Measurements from ENCODE around the gene GDF9. TPM values are rescaled to one million over a fixed set of nuclear protein-coding genes. Genes with fewer than 3 reads are reported as not detected.

Gene GDF9
- total RNA-seq, 1 experiment from 2014 or later = 0.59 TPM

DNA sequence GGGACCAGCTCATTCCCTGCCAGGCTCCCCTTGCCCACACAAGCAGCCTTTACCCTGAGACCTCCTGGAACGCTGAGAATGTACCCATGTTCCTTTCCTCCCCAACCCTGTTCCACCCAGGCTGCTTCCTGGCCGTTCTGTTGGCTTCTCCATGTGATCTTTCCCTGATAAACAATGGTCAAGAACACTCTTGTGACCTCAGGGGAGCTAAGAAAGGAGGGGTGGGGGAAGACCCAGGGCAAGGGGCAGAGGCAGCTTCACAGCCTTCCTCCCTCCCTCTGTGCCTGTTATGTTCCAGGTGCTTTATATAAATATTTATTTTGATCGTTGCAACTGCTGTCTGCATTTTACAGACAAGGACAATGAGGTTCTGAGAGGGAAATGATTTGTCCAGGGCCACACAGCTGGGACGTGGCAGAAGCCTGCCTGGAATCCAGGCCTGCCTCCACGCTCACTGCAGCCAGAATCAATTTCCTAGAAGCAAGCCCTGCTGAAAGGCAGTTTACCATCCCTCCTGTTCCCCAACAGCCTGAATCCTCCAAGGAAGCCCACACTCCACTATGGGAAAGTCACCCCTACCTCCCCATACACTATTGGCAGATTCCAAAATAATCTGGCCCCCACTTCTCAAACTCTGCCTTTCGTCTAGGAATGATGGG, 39.7 kb downstream of the GDF9 start:
- no peaks in the 10 kb centered on the region; the same call in 1 of the 2 replicates for H3K36me3 ChIP-seq (ENCODE audit: control insufficient read depth, insufficient read depth, low read length)
- peaks cover 5% of the 10 kb centered on the region for H3K36me3 Mint-ChIP-seq (ENCODE audit: insufficient read depth, unreplicated experiment)
- H3K27me3 ChIP-seq (replicated peaks; ENCODE audit: control insufficient read depth, insufficient read depth, low read length) = no peaks in the 10 kb centered on the region
- intact Hi-C loops (cut with micrococcal nuclease; ENCODE audit: unreplicated experiment) = no loop called here
- H3K27me3 Mint-ChIP-seq (ENCODE audit: insufficient read depth, unreplicated experiment) = no peaks in the 10 kb centered on the region
- no TSS peak for BruUV-seq (replicated peaks)
- ChIA-PET POLR2A (interaction anchor here (0.6 kb wide), 1 partner anchor 37 kb away, joined by 4 read pairs; no protein-coding TSS in a partner anchor), CTCF (no interaction called here)
- H3K4me3 Mint-ChIP-seq (ENCODE audit: unreplicated experiment) = no peak overlapping the region
- no peaks in the 10 kb centered on the region for H3K4me1 Mint-ChIP-seq (ENCODE audit: low read depth, unreplicated experiment)
- peaks cover 10% of the 10 kb centered on the region for H3K4me1 ChIP-seq
- H3K4me3 ChIP-seq (ENCODE audit: low read depth, low read length) = no peak overlapping the region
- H3K9me3 ChIP-seq = no peaks in the 10 kb centered on the region
- no peaks in the 10 kb centered on the region for H3K9me3 Mint-ChIP-seq (ENCODE audit: unreplicated experiment)
- no peak for DNase-seq
- no peak overlapping the region for H3K27ac Mint-ChIP-seq (ENCODE audit: unreplicated experiment)
- TF ChIP-seq, protein P1, sequence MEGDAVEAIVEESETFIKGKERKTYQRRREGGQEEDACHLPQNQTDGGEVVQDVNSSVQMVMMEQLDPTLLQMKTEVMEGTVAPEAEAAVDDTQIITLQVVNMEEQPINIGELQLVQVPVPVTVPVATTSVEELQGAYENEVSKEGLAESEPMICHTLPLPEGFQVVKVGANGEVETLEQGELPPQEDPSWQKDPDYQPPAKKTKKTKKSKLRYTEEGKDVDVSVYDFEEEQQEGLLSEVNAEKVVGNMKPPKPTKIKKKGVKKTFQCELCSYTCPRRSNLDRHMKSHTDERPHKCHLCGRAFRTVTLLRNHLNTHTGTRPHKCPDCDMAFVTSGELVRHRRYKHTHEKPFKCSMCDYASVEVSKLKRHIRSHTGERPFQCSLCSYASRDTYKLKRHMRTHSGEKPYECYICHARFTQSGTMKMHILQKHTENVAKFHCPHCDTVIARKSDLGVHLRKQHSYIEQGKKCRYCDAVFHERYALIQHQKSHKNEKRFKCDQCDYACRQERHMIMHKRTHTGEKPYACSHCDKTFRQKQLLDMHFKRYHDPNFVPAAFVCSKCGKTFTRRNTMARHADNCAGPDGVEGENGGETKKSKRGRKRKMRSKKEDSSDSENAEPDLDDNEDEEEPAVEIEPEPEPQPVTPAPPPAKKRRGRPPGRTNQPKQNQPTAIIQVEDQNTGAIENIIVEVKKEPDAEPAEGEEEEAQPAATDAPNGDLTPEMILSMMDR (IDR thresholded peaks at IDR 0.05; ENCODE audit: insufficient read depth in 1 of 2, low read depth in 1 of 2, low read length in 1 of 2, severe bottlenecking in 1 of 2, unreplicated experiment in 1 of 2) = no peak

DNA sequence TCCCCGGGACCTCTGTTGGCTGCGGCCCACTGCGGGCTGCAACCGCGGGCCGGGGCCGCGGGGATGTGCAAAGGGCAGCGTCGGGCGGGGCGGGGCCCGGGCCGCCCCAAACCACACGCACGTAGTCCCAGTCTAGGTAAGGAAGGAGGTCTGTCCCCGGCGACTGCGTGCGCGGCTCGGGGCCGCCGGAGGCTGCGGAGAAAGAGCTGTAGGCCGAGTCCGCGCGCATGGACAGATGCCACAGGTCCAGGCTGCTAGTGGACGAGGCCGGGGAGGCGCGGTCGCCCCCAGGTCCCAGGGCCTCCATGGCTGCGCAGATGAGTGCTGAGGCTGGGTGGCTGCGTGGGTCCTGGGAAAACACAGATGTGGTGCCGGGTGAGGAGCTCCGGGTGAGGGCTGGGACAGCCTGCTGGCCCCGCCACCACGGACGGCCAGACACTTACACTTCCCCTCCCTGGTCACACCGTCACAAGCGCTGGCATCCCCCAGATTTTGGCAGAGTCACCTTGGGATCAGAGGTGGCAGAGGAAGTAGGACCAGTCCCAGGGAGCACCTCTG, 40.4 kb downstream of the GDF9 start:
- BruUV-seq (replicated peaks) = no TSS peak
- TF ChIP-seq, protein P1 (IDR thresholded peaks at IDR 0.05; ENCODE audit: insufficient read depth in 1 of 2, low read depth in 1 of 2, low read length in 1 of 2, severe bottlenecking in 1 of 2, unreplicated experiment in 1 of 2) = no peak
- Mint-ChIP-seq H3K36me3 (ENCODE audit: insufficient read depth, unreplicated experiment) (no peaks in the 10 kb centered on the region), H3K9me3 (ENCODE audit: unreplicated experiment) (no peaks in the 10 kb centered on the region), H3K27me3 (ENCODE audit: insufficient read depth, unreplicated experiment) (no peaks in the 10 kb centered on the region), H3K4me3 (ENCODE audit: unreplicated experiment) (no peak overlapping the region), H3K4me1 (ENCODE audit: low read depth, unreplicated experiment) (no peaks in the 10 kb centered on the region), H3K27ac (ENCODE audit: unreplicated experiment) (no peak overlapping the region)
- Histone ChIP-seq H3K4me3 (ENCODE audit: low read depth, low read length) (no peak overlapping the region), H3K36me3 (ENCODE audit: control insufficient read depth, insufficient read depth, low read length) (no peaks in the 10 kb centered on the region; the same call in 1 of the 2 replicates), H3K9me3 (no peaks in the 10 kb centered on the region), H3K27me3 (replicated peaks; ENCODE audit: control insufficient read depth, insufficient read depth, low read length) (no peaks in the 10 kb centered on the region), H3K4me1 (peaks cover 5% of the 10 kb centered on the region)
- no peak for DNase-seq
- intact Hi-C loops (cut with micrococcal nuclease; ENCODE audit: unreplicated experiment) = no loop called here
- CTCF ChIA-PET = no interaction called here
- POLR2A ChIA-PET = interaction anchor here (0.6 kb wide), 1 partner anchor 36 kb away, joined by 4 read pairs; no protein-coding TSS in a partner anchor

DNA sequence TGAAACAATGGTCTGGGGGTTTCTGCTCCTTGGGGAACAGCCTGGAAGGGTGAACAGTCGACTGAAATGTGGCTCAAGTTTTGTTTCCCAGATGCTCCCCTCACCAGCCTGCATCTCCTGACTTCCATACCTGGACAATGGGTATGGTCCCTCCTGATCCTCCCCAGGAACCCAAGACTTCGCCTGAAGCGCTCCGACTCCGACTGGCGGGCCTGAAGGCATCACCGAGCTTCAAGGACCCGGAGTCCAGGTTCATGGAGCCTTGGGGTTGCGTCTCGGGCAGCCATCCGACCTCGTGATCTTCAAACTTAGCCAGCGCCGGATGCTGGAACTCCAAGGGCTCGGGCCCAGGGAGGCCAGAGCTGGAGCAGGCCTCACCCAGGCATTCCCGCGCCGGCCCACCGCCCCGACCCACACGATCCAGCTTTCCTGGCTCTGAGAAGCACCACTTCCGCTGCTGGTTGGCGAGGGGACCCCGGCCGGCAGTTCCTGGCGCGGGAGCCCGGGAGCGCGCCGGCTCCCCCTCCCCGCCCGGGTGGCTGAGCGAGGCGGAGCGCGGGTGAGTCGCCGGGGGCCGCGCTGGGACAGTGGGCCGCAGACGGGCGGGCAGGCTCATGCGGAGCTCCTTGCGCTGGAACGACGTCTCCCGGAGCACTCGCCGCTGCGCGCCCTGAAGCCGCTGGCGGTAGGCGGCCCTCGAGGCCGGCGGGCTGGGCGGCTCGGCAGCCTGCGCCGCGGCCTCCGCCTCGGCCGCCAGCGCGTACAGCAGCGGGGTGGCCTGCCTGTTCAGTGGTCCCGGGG, 41.0 kb downstream of the GDF9 start:
- Histone ChIP-seq H3K36me3 (ENCODE audit: control insufficient read depth, insufficient read depth, low read length) (no peaks in the 10 kb centered on the region; the same call in 1 of the 2 replicates), H3K4me1 (peaks cover 5% of the 10 kb centered on the region; the same call in 1 of the 2 replicates), H3K9me3 (no peaks in the 10 kb centered on the region), H3K27me3 (replicated peaks; ENCODE audit: control insufficient read depth, insufficient read depth, low read length) (no peaks in the 10 kb centered on the region), H3K4me3 (ENCODE audit: low read depth, low read length) (no peak overlapping the region)
- CTCF ChIA-PET = no interaction called here
- no peak overlapping the region for H3K4me3 Mint-ChIP-seq (ENCODE audit: unreplicated experiment)
- POLR2A ChIA-PET = no interaction called here
- no TSS peak for BruUV-seq (replicated peaks)
- no peaks in the 10 kb centered on the region for H3K9me3 Mint-ChIP-seq (ENCODE audit: unreplicated experiment)
- intact Hi-C loops (cut with micrococcal nuclease; ENCODE audit: unreplicated experiment) = no loop called here
- no peaks in the 10 kb centered on the region for H3K36me3 Mint-ChIP-seq (ENCODE audit: insufficient read depth, unreplicated experiment)
- TF ChIP-seq, protein P1 (IDR thresholded peaks at IDR 0.05; ENCODE audit: insufficient read depth in 1 of 2, low read depth in 1 of 2, low read length in 1 of 2, severe bottlenecking in 1 of 2, unreplicated experiment in 1 of 2) = no peak
- no peak overlapping the region for H3K27ac Mint-ChIP-seq (ENCODE audit: unreplicated experiment)
- H3K27me3 Mint-ChIP-seq (ENCODE audit: insufficient read depth, unreplicated experiment) = no peaks in the 10 kb centered on the region
- DNase-seq = no peak
- H3K4me1 Mint-ChIP-seq (ENCODE audit: low read depth, unreplicated experiment) = no peaks in the 10 kb centered on the region

Measured in Caco-2 (cell line).